Measurements from ENCODE around the gene ETFA.
A peak's percentile ranks its signal among the peaks of the same experiment; 100 is the strongest.

ETFA gene

GRCh38 chr15:76192715-76193114 is 118.6 kb downstream of the ETFA start:
- no peak for DNase-seq

GRCh38 chr15:76191539-76192244 is 119.6 kb downstream of the ETFA start:
- DNase-seq = no peak

GRCh38 chr15:76190751-76191538 is 120.3 kb downstream of the ETFA start:
- DNase-seq = peak; percentile 64

GRCh38 chr15:76190070-76190564 is 121.2 kb downstream of the ETFA start:
- DNase-seq = no peak

- DNase-seq = no peak
Measured at GRCh38 chr15:76189106-76189505, 122.2 kb downstream of the ETFA start.

GRCh38 chr15:76187163-76187562 is 124.1 kb downstream of the ETFA start:
- DNase-seq = no peak

- DNase-seq = peak; percentile 71
Measured at GRCh38 chr15:76185716-76186115, 125.6 kb downstream of the ETFA start.

- DNase-seq = no peak
Measured at GRCh38 chr15:76184650-76185035, 126.6 kb downstream of the ETFA start.

- DNase-seq = peak; percentile 10
Measured at GRCh38 chr15:76183930-76184649, 127.2 kb downstream of the ETFA start.

- no peak for DNase-seq
Measured at GRCh38 chr15:76181705-76182107, 129.6 kb downstream of the ETFA start.

GRCh38 chr15:76180321-76180720 is 130.9 kb downstream of the ETFA start:
- DNase-seq = no peak

GRCh38 chr15:76179023-76179422 is 132.2 kb downstream of the ETFA start:
- DNase-seq = no peak

GRCh38 chr15:76178296-76179000 is 132.8 kb downstream of the ETFA start:
- no peak for DNase-seq

- no peak for DNase-seq
Measured at GRCh38 chr15:76177491-76178040, 133.7 kb downstream of the ETFA start.

- no peak for DNase-seq
Measured at GRCh38 chr15:76176487-76177085, 134.7 kb downstream of the ETFA start.

GRCh38 chr15:76176059-76176458 is 135.2 kb downstream of the ETFA start:
- no peak for DNase-seq

- DNase-seq = no peak
Measured at GRCh38 chr15:76175442-76175841, 135.8 kb downstream of the ETFA start.

GRCh38 chr15:76174654-76175053 is 136.6 kb downstream of the ETFA start:
- DNase-seq = no peak

GRCh38 chr15:76173317-76173834 is 137.9 kb downstream of the ETFA start:
- no peak for DNase-seq

- no peak for DNase-seq
Measured at GRCh38 chr15:76172782-76173181, 138.5 kb downstream of the ETFA start.

All from fibroblast of skin of abdomen (primary cell).